ENCODE results near the gene TRPC6. TPM values are rescaled to one million over a fixed set of nuclear protein-coding genes. Genes with fewer than 3 reads are reported as not detected.

Gene TRPC6
- total RNA-seq, 2 donors from 2014 or later = 0.52 to 4.0 TPM

GRCh38 chr11:101458161-101458560, 125.6 kb downstream of the TRPC6 start:
- intact Hi-C loops (cut with DNase I) = loop anchor here (10.0 kb wide), 1 partner anchor 387 kb away; no protein-coding TSS in a partner anchor
- TF ChIP-seq, protein P1, sequence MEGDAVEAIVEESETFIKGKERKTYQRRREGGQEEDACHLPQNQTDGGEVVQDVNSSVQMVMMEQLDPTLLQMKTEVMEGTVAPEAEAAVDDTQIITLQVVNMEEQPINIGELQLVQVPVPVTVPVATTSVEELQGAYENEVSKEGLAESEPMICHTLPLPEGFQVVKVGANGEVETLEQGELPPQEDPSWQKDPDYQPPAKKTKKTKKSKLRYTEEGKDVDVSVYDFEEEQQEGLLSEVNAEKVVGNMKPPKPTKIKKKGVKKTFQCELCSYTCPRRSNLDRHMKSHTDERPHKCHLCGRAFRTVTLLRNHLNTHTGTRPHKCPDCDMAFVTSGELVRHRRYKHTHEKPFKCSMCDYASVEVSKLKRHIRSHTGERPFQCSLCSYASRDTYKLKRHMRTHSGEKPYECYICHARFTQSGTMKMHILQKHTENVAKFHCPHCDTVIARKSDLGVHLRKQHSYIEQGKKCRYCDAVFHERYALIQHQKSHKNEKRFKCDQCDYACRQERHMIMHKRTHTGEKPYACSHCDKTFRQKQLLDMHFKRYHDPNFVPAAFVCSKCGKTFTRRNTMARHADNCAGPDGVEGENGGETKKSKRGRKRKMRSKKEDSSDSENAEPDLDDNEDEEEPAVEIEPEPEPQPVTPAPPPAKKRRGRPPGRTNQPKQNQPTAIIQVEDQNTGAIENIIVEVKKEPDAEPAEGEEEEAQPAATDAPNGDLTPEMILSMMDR (IDR thresholded peaks at IDR 0.05) = no peak
- TF ChIP-seq POLR2A (IDR thresholded peaks at IDR 0.05) = no peak
- Histone ChIP-seq H3K36me3 (replicated peaks in 1 of 2; ENCODE audit: insufficient read depth in 1 of 2, low read depth in 2 of 2) (no peaks in the 10 kb centered on the region), H3K4me3 (no peak overlapping the region), H3K9me3 (no peaks in the 10 kb centered on the region), H3K27me3 (no peaks in the 10 kb centered on the region), H3K4me1 (no peaks in the 10 kb centered on the region), H3K27ac (no peak overlapping the region)
- DNase-seq = no peak
- no peak for ATAC-seq
- 59 to 64% methylated on average over 3 of the region's 3 CpGs for WGBS, 2 donors

- Histone ChIP-seq H3K9me3 (no peaks in the 10 kb centered on the region), H3K27ac (no peak overlapping the region), H3K27me3 (no peaks in the 10 kb centered on the region), H3K4me3 (no peak overlapping the region), H3K4me1 (no peaks in the 10 kb centered on the region), H3K36me3 (replicated peaks in 1 of 2; ENCODE audit: insufficient read depth in 1 of 2, low read depth in 2 of 2) (no peaks in the 10 kb centered on the region)
- DNase-seq = no peak
- WGBS, 2 donors = 0 to 2% methylated on average over 1 of the region's 1 CpG
- TF ChIP-seq POLR2A (IDR thresholded peaks at IDR 0.05) = no peak
- TF ChIP-seq, protein P1 (IDR thresholded peaks at IDR 0.05) = peak in 6 of 7 experiments; percentile 13 to 57 (median 42)
- ATAC-seq = no peak
- intact Hi-C loops (cut with DNase I) = loop anchor here (10.0 kb wide), 1 partner anchor 388 kb away; no protein-coding TSS in a partner anchor
Observed at GRCh38 chr11:101456812-101457211, 127.0 kb downstream of the TRPC6 start.

DNA sequence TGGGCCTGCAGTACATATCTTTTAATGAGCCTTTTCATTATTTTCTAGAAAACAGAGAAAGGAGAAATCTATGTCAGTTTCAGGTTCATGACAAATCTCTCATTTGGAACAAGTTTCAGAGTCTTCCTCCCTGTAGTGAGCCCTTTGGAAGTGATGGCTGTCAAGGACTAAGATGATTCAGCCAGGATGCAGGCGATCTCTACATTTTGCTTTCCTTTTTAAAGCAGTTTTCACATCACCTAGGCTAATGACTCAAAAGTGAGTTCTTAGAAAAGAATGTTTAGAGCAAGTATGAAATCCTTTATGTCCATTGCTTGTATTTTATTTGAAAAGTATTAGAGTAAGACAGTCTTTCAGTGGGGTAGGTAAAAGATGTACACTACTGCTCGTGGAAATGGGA, 130.1 kb downstream of the TRPC6 start:
- intact Hi-C loops (cut with DNase I) = loop anchor here (10.0 kb wide), 1 partner anchor 391 kb away; no protein-coding TSS in a partner anchor

DNA sequence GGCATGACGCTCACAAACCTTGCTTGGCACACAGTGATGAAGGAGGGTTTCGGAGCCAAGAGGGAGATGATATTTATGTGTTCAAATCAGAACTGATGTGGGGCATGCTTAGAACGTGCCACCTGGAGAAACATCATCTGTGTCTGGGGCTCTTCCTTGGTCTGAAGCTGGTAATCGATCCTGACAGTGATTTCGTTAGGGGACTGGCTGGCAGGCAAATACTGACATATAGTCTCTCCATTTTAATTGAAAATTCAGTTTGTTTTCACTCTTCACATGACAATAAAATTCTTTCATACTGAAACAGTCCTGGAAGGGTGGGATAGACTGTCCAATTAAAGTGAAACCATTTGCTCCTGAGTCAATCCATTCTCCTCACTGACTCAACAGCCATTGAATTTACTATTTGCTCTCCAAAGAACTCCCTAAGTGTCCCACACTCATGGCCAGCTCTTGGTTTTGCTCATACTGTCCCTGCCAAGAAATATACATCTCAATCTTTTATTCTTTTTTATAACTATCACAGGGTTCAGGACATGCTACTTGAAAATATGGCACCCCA, 134.8 kb downstream of the TRPC6 start:
- 55 to 72% methylated on average over 5 of the region's 5 CpGs for WGBS, 2 donors
- Histone ChIP-seq H3K4me3 (no peak overlapping the region), H3K27me3 (no peaks in the 10 kb centered on the region), H3K27ac (no peak overlapping the region), H3K9me3 (no peaks in the 10 kb centered on the region), H3K36me3 (replicated peaks in 1 of 2; ENCODE audit: insufficient read depth in 1 of 2, low read depth in 2 of 2) (no peaks in the 10 kb centered on the region), H3K4me1 (peaks cover 8% of the 10 kb centered on the region)
- ATAC-seq = no peak
- intact Hi-C loops (cut with DNase I) = no loop called here
- no peak for DNase-seq
- TF ChIP-seq, protein P1 (IDR thresholded peaks at IDR 0.05) = no peak
- TF ChIP-seq POLR2A (IDR thresholded peaks at IDR 0.05) = no peak

More for the DNA sequence above, 130.1 kb downstream of the TRPC6 start:
- 60 to 61% methylated on average over 2 of the region's 2 CpGs for WGBS, 2 donors
- DNase-seq = no peak
- H3K27ac ChIP-seq = no peak overlapping the region
- no peak for ATAC-seq
- TF ChIP-seq, protein P1 (IDR thresholded peaks at IDR 0.05) = no peak
- TF ChIP-seq POLR2A (IDR thresholded peaks at IDR 0.05) = no peak
- no peaks in the 10 kb centered on the region for H3K9me3 ChIP-seq
- no peaks in the 10 kb centered on the region for H3K4me1 ChIP-seq
- H3K4me3 ChIP-seq = no peak overlapping the region
- H3K27me3 ChIP-seq = no peaks in the 10 kb centered on the region
- H3K36me3 ChIP-seq (replicated peaks in 1 of 2; ENCODE audit: insufficient read depth in 1 of 2, low read depth in 2 of 2) = no peaks in the 10 kb centered on the region

DNA sequence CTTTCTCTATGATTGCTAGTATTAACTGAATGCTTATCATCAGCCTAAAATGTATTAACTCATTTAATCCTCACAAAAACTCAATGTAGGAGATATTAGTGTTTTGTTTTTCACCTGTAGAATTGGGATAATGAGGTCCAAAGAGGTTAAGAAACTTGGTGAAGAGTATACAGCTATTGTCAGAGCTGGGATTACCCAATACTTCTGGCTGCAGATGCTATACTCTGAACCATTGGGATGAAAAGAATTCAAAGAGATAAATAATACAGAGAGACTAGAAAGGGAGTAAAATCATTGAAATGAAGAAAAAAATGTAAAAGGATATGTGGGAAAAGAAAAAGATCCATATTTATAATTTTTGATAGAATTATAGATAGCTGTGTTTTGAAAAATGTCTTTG, 137.1 kb downstream of the TRPC6 start:
- intact Hi-C loops (cut with DNase I) = no loop called here
- Histone ChIP-seq H3K27me3 (no peaks in the 10 kb centered on the region), H3K9me3 (no peaks in the 10 kb centered on the region), H3K4me3 (no peak overlapping the region), H3K36me3 (replicated peaks in 1 of 2; ENCODE audit: insufficient read depth in 1 of 2, low read depth in 2 of 2) (no peaks in the 10 kb centered on the region), H3K27ac (no peak overlapping the region), H3K4me1 (peaks cover 18% of the 10 kb centered on the region)
- DNase-seq (no peak), ATAC-seq (no peak)
- TF ChIP-seq, protein P1 (IDR thresholded peaks at IDR 0.05) = no peak
- no peak for TF ChIP-seq POLR2A (IDR thresholded peaks at IDR 0.05)
